Activated T-cell treated with anti-CD3 and anti-CD28 coated beads, Interleukin-2, amount 50 U/mL, for 48 hours (primary cell): ENCODE data around the gene MXD4.
A peak's percentile ranks its signal among the peaks of the same experiment; 100 is the strongest.
"Not testable (repeated sequence)": the region's sequence is repeated elsewhere in the genome, so short reads cannot be mapped to it uniquely, and the experiment has no call there.

Source experiments
- DNase-seq, 2 experiments: peaks; one replicate each; pipeline ENCODE4 v3.0.0-alpha.2; 2020

Gene MXD4

DNA sequence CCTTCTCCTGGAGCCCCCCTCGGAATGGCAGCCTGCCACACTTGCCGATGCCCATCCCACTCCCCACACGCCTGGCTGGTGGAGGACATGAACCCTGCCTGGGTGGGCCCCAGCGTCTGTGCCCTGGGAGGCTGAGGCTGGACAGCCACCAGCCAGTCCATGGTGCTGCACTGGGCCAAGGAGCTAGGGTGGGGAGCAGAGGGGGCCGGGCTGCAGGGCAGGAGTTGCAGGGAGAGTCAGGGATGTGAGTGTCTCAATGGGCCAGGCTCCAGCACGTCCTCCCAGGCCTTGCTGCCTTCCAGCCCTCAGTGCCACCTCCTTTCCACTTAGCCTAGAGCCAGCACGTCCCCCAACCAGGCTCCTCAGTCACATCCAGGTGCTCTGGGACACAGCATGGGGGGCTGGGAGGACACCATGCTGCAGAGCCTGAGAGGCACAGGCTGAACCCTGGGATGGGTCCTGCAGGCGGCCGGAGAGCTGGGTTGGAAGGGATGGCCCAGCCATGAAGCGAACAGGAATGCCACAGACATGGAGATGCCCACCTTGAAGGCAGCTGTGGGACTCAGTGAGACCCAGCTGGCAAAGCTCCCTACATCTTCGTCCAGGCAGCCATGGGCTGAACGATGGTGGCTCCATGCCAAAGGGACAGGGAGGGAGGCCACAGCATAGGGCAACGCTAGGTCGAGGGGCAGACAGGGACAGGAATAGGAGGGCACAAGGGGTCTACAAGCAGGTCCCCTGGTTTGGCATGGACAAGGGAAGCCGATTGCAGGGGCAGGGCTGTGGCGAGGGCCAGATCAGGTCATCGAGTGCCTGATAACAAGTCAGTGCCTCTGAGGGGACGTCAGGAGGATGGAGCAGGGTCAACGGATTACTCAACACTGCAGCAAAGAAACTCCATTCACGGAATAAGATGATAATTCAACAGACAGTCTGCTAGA, 30.1 kb upstream of the MXD4 start:
- DNase-seq, result peak in 1 of 2 experiments; percentile 15

DNA sequence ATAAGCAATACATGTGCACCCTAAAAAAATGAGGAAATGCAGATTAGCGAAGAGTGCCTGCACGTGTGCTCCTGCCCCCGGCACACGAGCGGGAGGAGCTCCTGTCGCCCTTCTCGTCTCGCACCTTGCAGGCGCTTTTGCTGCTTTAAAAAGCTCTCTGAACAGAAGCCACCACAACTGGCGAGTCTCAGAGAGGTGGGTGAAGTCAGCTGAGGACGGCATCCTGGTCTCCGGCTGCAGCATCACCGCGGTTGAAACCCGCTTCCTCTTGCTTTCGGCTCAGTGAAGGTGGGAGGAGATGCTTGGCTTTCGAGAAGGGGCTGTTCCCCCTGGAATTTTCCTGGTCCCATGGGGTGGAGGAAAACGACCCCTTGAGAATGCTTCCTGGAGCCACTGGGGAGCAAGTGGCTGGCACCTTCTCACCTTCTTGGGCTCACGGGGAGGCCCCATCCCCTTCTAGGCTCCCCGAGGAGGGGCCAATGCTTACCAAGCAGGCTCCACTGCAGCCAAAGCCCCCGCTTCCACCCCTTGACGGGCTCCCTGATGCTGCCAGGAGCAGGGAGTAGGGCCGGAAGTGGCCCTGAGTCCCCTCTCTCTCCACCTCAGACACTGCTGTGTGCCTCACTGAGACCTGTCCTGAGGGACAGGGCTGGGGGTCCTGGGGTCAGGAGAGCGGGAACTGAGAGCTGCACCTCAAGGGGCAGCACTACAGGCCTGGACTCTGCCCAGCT, 29.2 kb upstream of the MXD4 start:
- DNase-seq, result peak; percentile 62 to 72

DNA sequence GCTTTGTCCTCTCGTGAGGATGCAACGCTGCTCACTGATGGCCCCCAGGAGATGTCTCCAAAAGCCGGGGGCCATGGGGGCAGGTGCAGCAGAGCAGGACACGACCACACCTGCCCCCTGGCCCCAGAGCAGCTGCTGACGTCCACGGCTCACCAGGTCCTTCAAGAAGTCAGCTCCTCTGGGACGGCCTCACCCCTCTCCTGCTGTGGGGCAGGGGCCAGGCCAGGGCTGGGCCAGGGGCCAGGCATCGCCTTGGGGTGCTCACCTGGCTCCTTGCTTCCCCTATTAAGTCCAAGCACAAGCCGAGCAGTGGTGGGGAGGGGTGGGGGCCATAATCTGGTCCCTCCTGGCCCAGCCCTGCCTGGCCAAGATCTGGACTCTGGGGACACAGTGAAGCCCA, 28.6 kb upstream of the MXD4 start:
- DNase-seq, result no peak

DNA sequence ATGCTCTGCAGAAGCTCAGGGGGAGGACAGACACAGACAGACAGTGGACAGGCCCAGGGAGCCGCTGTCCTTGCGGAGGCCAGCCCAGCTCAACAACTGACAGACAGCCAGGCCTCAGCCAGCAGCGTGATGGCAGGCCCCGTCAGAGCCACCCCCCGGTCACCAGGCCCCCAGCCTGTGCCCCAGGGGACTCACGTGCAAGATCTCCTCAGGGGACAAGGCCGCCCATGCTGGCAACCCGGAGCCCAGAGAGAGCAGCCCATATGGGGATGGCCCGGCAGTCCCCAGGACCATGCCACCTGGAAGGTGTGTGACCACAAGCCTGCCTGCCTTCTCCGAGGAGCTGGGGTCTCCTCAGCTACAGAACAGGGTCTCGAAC, 28.0 kb upstream of the MXD4 start:
- DNase-seq, result no peak

DNA sequence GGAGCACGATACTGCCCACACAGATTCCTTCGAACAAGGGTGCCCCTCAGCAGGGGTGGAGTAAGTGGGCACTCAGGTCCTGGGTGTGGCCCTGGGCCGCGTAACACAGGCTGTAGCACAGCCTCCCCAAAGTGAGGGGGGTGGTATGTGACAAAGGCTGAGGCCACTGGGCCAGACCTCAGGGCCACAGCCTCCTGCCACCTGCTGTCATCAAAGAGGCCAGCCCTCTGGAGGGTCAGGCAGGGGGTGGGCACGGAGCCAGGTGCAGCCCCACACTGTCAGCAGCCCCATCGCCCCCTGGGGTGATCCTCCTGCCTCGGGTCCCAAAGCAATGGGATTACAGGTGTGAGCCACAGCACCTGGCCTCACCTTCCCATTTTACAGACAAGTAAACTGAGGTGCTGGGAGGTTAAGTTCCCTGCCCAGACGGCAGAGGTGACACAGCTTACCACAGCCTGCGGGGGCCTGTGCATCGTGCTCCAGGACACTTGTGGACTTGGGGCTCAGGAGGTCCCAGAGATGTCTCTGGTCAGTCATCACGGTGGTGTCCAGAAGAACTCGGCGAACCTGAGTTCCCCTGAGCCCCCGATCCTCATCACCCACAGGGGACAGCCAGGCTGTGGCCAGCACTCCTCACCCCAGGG, 27.5 kb upstream of the MXD4 start:
- DNase-seq, result no peak

DNA sequence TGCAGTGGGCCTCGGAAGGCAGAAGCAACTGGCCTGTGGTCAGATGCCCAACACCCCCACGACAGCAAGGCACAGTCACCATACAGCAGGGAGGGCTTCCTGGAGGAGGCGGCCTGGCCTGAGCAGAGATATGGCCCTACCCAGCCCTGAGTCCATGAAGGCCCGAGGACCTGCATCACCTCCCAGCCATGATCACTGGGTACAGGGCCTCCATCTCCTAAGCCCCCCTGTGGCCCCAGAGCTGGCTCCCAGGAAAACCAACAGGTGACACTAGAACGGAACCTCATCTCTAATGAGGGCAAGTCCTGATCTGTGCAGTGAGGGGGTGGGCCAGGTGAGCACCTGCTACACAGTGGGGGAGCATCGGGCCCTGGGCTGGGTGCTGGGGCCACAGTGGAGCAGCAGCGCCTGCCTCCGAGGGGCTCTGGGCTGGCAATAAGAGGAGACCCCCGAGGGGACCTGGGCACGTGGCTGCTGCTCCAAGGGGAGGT, 26.2 kb upstream of the MXD4 start:
- DNase-seq, result no peak

DNA sequence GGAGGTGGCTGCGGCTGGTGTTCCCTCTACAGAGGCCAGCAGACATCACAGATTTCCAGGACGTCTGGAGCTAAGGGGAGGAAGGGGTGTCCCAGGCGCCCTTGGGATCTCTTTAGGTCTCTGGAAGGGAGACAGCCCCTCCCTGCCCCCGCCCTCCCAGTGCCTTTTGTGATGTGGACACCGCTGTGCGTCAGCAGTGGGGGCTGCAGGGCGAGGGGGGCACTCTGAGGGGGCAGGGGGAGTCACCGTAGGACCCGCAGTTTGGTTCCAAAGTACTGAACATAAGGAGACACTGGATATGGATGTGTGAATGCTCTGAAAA, 25.6 kb upstream of the MXD4 start:
- DNase-seq, result no peak

DNA sequence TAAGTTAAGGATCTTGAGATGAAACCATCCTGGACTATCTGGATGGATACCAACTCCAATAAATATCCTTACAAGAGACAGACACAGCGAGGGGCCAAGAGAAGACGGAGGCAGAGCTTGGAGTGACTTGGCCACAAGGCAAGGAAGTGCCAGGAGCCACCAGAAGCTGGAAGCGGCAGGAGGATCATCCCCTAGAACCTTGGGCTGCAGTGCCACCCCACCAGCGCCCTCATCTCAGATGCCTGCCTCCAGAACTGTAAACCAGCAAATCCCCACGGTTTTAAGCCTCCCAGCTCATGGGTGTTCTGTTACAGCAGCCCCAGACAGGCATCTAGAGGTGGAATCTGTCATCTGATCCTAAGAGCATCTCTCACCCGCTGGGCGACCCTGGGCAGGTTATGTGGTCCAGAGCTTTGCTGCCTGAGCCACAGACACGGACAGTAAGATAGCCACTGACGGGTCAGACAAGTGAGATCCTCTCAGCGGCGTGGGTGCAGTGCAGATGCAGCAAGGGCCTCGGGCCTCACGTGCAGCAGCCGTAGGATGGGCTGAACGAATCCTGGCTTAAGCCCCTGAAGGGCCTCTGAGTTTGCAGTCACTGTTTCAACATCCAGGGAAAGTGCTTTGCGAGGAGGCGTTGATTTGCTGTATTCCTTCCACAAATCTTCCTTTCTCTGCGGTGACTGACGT, 25.1 kb upstream of the MXD4 start:
- DNase-seq, result no peak

DNA sequence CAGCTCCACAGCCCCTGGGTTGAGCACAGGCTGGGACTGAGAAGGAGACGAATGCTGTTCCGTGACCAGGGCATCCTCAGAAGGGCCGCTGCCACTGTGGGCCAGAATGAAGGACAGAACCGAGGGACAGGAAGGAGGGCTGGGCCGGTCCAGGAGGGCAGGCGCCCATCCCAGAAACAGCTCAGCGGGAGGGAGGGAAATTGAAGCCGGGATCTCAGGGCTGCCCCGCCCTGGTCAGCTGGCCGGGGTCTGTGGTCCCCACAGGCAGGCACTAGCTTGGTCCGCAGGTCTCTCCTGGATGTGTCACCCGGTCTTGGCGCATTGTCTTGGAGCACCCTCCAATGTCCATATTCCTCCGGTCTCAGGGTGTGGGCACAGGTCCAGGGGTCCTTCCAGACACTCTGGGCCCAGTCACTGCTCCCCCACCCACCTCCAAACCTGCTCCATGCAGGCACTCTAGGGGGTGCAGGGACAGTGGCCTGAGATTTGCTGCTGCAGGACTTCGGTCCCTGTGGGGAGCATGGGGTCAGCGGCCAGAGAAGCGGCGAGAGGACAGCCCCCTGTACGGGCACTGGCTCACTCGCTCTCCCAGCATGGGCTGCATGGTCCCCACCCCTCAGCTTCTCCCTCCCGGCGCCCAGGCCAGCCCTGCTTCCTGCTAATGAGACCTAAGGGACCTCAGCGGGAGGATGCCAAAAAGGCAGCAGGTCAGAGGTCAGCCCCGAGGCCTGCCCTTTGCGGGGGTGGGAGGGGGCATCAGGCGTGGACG, 23.9 kb upstream of the MXD4 start:
- no peak for DNase-seq

DNA sequence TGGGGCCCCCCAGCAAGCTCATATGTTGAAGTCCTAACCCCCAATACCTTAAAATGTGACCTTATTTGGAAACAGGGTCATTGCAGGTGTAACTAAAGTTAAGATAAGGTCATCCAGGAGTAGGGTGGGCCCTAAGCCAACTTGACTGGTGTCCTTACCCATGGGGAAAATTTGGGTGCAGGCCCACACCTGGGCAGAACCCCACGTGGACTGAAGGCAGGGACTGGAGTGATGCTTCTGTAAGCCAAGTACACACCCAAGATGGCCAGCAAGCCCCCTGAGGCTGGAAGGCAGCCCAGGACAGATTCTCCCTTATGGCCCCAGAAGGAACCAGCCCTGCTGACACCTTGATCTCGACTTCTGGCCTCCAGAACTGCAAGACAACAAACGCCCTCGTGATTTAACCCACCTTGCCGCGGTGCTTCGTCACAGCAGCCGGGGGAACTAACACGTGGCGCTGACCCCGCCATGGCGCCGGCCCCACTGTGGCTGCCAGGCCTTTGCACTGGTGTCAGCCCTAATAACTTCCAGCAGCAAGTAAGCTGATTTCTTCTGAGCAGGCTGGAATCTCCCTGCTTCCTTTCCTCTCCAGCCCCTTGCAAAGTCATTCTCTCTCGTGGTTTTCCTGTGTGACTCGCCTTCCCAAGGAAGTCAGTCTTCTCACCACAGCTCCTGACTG, 23.2 kb upstream of the MXD4 start:
- no peak for DNase-seq

DNA sequence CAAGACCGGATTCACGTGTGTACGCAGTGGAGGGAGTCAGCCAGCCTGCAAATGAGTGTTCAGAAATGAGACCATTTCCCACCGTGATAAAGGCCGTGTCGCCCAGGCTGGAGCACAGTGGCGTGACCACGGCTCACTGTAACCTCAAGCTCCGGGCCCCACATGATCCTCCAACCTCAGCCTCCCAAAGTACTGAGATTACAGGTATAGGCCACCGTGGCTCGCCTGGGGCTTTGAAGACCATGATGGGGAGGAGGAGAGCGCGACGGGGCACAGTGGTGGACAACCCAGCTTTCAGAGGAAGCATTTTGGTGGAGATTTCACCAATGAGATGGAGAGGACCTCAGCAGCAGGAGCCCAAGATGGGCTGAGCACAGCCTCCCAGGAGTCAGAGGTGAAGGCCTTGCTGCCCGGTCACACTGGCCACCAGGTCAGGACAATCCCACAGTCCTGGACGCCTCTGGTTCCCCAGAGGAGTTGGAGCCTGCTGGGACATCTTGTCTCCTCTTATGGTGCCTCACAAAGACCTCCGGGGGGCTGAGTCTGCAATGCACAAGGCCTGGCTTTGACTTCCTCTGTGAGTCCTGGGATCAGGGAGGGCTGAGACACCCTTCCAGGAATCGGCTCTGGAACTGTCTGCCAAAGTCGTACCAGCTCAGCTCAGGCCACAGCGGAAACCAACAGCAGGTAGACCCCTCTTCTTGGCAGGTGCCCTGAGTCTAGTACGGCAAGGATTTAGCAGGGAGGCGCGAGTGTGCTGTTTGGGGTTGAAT, 22.4 kb upstream of the MXD4 start:
- no peak for DNase-seq

DNA sequence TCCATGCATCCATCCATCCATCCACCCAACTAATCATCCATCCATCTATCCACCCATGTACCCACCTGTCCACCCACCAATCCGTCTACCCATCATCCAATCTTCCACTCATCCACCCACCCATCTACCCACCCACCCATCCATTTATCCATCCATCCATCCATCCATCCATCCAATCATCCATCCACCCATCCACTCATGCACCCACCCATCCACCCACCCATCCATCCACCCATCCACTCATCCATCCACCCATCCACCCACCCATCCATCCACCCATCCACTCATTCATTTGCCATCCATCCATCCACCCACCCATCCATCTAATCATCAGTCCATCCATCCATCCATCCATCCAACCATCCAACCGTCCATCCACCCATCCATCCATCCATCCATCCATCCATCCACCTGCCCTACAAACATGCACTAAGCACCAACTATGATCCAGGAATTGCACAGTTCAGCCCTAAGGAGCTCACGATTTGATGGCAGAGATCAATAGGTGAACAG, 21.3 kb upstream of the MXD4 start:
- no peak for DNase-seq

DNA sequence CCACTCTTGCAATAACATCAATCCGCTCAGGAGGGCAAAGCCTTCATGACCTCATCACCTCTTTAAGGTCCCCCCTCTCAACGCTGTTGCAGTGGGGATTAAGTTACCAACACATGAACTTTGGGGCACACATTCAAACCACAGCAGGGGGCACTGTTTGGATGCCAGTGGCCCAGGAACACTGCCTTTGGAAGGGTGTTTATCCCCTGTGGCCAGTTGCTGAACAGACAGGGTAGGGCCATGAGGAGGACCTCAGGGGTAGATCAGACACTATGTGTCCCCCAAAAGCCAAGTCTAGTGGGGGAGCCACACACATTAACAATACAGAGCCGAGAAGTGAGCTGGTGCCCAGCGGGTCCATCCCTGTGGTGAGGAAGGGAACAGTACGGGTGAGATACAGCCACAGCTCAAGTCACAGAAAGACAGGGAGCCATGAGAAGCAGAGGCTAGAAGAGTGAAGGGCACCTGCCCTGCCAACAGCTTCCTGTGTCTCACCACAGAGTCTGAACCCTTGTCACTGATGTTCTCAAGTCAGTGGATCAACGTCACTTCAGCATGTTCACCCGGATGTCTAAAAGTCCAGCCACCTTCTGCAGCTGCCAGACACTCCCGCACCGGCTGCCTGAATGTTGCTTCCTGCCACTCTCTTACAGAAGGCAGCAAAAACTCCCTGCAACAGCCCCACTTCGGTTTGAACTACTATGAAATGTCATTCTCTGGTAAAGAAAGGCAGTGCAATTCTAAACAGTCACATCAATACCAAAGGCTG, 19.9 kb upstream of the MXD4 start:
- peak; percentile 61 to 72 for DNase-seq

DNA sequence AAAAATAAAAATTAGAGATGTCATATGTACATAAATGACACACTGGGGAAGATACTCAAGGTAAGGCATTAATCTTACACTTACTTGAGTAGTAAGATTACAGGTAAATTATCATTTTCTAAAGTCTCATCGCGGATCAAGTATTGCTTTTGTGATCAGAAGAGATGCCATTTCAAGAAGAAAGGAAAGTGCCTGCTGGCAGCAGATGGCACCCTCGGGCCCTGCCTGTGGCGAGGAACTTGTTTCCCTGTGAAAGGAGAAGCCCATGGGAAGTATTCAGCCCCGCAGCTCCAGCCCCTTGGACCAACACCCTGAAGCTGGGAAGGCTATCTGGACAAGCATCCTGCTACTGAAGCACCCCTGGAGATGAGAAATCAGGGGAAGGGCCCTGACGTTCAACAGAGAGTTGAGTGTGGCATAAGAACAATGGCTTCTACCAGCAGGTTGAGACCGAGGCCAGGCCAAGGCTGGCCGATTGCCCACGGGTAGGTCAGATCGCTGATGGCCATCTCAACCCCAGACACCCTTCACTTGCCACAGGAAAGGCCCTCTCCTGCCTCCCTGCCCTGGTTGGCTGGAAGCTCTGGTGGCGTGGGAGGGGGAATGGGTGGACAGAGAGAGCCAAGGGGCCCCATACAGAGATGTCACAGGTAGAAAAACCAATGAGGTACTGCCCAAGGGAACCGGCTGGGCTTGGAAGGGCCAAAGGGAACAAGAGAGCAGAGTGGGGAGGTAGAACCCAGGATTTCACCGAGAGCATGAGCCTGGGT, 18.8 kb upstream of the MXD4 start:
- DNase-seq, result no peak

DNA sequence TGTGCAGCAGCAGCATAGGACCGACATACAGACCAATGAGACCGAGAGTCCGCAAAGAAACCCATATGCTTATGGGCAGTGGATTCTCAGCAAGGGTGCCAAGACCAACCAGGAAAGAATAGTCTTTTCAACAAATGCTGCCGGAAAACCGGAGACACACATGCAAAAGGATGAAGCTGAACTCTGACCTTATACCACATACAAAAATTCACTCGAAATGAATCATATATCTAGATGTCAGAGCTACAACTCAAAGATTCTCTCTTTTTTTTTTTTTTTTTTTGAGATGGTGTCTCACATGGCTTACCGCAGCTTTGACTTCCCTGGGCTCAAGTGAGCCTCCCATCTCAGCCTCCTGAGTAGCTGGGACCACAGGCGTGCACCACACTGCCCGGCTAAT, 16.0 kb upstream of the MXD4 start:
- no peak for DNase-seq

DNA sequence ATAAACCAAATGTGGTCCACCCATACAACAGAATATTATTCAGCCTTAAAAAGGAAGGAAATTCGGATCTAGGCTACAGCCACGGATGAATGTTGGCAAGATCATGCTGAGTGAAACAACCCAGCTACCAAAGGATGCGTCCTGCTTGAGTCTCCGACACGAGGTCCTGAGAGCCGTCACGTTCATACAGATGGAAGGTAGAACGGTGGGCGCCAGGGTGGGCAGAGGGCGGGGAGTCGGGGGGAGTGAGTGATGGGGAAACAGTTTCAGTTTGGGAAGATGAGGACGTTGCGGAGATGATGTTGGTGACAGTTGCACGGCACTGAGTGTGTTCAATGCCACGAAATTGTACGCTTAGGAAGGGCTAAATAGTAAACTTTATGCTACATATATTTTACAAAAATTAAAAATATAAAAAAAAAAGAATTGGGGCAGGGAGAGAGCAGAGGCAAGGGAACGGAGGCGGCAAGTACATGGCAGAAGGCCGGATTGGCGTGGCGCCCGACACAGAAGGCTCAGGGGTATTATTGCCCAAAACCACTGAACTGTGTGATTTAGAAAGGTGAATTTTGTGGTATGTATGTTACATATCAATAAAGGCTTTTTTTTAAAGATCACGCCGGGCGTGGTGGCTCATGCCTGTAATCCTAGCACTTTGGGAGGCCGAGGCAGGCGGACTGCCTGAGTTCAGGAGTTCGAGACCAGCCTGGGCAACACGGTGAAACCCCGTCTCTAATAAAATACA, 14.8 kb upstream of the MXD4 start:
- DNase-seq, result no peak

DNA sequence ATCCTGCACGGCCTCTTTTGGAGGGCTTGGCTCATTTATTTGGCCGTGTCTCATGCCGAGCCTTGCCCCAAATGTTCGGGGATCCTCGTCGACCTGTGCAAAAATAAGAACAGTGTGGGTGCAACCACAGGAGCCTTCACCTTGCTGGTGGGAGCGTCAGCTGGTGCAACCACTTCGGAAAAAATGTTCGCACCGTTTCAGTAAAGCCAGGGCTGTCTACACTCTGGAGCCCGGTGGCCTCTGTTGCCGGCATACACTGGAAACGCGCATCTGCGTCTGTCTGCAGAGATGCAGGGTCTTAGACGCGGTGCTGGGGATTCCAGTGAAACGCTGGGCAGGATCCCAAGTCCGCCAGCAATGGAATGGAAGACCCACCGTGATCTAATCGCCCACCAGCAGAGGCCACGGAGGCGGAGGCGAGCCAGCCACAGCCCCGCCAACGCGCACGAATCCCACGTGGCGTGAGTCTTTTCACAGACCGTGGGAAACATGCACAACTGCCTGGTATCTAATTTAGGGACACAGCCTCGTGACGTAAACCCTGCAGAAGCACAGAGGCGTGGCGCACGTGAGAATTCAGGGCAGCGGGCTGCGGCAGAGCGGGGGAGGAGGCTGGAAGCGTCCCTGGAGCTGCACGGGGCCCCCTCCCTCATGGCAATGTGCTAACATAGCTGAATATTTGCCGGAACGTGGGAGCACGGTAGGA, 13.8 kb upstream of the MXD4 start:
- DNase-seq, result no peak

DNA sequence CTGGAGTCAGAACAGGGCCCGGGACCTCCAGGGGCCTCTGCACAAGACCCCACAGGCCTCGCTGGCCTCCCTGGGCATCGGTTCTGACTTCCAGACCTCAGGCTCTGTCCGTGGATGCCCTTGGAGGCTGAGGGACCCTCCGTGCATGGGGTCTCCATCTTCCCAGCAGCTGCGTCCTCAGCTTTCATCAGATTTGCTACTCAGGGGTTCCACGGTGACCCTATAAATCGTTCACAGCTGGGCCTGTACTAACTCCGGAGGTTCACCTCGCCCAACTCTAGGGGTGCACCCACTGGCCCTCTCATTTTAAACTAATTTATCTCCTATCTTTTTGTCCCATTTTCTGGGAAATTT, 13.1 kb upstream of the MXD4 start:
- not testable (repeated sequence) for DNase-seq
